ENCODE measurements around the gene SMIM3.
"Not testable (repeated sequence)": the region's sequence is repeated elsewhere in the genome, so short reads cannot be mapped to it uniquely, and the experiment has no call there.

SMIM3 gene, protein sequence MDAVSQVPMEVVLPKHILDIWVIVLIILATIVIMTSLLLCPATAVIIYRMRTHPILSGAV

DNA sequence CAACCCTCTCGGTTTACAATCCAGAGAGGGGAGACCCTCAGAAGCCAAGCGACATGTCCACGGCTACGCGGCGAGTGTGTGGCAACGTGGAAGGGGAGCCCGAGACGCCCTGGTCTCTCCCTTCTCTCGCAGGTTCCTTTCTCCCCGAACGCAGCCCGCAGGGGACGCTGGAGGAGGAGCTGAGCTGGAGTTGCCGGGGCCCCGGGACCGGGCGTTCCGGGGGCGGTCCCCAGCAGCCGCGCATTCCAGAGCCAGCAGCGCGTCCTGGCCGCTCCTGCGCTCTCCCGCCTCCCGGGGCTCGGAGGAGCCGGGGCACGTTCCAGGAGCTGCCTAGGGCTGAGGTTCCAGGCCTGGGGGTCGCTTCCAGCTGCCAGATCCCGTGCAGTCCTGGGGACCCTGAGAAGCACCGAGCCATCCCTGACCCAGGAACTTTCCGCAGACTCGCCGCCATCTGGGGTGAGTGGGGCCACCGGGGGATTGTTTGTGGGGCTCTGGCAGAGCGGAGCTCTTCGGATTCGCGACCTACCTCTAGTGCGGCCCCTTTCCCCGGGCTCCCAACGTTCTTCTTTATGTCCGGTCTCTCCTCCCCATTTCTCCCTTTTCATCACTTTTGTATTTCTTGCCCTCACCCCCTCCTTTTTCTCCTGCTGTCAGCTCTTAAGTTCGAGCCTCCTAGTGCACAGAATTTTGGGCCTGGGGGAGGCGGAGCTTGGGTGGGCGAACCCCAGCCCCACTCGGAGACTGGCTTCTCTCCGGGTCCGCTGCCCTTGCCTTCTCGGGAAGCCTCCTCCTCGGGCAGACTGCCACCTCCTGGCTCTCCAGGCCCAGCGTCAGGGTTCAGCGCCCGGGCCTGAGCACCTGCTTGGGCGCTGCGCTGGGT is at the start of gene SMIM3:
Gene SMIM3, plus strand, starts transcription at position 241 of the 880 bp plus-strand sequence. CDS start 16,684 bp downstream, outside the sequence.
- DNase-seq: peak; percentile 71

DNA sequence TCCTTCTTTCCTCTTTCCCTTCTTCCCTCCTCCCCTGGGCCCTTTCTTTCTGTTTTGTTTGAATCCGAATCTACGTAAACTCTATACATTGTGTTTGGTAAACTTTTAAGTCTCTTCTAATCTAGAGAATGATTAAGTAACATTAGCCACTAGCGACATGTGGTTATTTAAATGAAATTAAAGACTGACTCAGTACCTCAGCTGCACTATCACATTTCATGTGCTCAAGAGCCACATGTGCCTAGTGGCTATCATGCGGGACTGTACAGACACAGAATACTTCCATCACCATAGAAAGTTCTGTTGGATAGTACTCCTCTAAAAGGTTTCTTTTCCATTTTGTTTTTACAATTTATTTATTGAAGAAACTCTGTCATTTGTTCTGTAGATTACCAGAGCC is 48.7 kb upstream of the SMIM3 start:
- DNase-seq: no peak

- DNase-seq: no peak
Measured at GRCh38 chr5:150731669-150732242, 46.8 kb upstream of the SMIM3 start.

DNA sequence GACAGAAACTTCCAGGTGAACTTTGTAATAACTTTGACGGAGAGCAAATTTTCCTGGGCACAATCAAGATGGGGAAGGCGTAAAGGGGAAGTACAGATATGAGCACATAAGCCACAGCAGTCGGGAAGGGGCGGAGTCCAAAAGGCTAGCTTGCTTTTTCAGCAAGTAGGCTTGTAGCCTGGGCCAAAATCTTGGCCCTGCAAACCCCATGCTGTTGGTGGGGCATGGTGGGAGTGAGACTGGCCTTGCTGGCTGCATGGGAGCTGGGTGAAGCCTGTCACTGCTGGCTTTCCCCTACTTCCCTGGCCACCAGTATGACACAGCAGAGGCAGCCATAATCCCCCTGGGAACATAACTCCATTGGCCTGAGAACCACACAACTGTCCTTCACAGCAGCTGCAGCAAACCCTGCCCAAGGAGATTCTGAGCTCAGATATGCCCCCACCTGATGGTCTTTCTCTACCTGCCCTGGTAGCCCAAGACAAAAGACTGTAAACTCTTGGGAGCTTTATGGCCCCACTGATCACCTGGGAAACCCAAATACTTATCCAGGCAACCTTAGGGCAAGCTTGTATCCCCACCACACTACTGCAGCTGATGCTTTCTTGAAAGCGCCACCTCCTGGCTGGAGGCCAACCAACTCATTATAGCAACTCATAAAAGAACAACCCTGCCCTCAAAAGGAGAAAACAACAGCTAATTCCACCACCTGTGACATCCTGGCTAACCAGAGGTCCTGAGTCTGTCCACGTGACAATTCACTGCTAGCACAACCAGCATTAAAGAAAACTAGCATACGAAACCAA is 43.8 kb upstream of the SMIM3 start:
- DNase-seq: no peak

GRCh38 chr5:150738862-150739261 is 39.7 kb upstream of the SMIM3 start:
- DNase-seq: no peak

DNA sequence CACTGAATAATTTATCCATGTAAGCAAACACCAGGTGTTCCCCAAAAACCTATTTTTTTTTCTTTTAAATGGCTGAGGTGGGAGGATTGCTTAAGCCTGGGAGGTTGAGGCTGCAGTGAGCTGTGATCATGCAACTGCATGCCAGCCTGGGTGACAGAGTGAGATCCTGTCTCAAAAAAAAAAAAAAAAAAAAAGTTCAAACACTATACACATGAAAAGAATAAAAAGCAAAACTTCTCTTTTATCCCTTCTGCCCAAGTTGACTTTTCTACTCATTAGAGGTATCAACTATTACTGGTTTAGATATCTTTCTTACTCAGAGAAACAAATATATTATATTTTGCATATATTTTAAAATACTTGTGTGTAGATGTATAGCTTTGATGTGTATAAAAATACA is 37.6 kb upstream of the SMIM3 start:
- no peak for DNase-seq

GRCh38 chr5:150742455-150743141 is 36.0 kb upstream of the SMIM3 start:
- not testable (repeated sequence) for DNase-seq

DNA sequence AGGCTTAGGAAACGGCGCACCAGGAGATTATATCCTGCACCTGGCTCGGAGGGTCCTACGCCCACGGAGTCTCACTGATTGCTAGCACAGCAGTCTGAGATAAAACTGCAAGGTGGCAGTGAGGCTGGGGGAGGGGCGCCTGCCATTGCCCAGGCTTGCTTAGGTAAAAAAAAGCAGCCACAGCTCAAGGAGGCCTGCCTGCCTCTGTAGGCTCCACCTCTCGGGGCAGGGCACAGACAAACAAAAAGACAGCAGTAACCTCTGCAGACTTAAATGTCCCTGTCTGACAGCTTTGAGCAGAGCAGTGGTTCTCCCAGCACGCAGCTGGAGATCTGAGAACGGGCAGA is 35.4 kb upstream of the SMIM3 start:
- DNase-seq: not testable (repeated sequence)

DNA sequence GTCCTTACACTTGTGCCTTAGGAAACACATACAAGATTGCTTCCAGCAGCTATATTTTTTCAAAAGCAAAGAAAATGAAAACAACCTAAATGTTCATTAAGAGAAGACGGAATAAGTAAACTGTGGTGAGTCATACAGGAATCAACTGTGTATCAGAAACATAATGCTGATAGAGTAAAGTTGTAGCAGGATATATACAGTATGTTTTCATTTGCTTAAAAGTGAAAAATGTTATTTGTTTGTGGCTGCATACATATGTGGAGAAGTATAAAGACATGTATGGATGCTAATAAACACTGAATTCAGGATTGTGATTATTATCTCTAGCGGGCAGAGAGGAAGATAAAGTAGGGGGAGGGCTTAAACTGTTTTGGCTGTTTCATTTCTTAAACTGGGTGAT is 28.1 kb upstream of the SMIM3 start:
- no peak for DNase-seq

DNA sequence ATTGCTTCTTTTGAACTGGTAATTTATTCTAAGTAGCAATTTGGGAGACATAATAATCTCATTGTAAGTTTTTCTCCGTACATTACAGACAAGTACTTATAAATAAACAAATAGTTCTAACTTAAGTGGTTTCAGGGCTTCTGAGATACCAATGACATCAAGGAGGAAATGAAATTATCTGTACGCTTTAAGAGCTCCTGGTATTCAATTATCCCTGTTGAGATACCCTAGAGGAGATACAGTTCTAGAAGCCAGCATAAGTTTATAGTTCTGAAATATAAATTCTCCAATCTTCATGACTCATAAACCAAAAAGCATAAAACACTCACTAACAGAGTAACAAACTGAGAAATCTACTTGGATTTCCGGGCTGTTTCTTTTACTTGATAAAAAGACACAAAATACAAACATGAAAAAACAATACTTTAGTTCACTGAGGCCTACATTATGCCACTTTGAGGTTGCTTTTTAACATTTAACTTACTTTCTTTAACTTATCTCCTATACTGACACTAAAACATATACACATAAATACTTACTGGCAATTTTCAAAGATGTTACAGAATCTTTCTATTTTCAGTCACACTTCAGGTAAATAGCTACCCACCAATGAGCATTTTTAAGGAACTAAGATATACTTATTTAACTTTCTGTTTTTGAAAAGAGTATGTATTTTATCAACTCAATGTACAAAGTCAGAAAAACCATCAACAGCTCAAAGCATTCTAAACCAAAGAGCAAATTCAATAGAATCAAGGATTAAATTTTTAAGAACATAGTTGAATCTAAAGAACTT is 27.3 kb upstream of the SMIM3 start:
- no peak for DNase-seq

DNA sequence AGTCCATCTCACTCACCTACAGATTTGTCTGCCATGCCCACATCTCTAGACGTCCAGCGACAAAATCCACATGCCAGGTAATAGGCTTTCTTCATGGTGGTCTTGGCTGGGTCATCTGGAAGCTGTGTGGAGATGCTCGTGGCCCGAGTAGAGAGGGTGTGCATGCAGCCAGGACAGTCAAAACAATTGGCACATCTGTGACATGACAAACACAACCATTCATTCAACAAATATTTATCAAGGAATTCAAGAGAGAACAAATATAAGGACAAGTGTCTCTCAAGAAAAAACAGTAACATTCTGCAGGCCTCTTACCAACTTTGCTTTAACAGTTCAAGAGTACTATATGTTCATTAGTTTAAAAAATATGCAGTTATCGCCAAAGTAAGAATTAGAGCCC is 25.1 kb upstream of the SMIM3 start:
- DNase-seq: no peak

DNA sequence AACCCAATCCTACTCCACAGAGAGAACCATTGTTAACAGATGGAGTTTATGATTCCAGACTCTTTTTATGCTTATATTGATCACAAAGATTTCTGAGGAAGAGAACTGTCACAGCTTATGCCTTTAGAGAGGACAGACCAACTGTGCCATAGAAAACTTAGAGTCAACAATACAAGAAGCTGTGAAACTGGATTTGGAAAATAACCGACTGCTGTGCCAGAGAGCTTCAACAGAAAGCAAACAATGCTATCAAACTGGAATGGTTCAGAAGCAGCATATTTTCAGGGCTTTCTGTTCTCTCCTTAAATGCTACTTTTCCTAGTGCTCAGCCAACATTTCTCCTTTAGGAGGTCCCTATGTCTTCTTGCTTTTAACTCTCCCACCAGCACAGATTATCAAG is 24.7 kb upstream of the SMIM3 start:
- DNase-seq: no peak

GRCh38 chr5:150757087-150757649 is 21.4 kb upstream of the SMIM3 start:
- no peak for DNase-seq

DNA sequence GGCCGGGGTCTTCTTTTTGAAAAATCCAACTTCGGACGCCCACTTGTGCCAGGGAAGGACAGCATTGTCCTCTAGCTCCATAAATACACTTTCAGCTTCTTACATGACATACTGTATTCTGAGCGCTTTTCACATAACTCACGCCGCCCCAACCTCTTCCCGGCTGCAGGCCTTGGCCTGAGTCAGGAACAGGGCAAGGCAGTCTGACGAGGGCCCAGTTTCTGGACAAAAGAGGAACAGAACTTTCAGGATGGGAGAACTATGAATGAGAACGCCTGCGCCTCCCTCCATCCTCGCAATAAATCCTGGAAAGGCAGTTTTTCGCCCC is 20.4 kb upstream of the SMIM3 start:
- peak; percentile 21 for DNase-seq

DNA sequence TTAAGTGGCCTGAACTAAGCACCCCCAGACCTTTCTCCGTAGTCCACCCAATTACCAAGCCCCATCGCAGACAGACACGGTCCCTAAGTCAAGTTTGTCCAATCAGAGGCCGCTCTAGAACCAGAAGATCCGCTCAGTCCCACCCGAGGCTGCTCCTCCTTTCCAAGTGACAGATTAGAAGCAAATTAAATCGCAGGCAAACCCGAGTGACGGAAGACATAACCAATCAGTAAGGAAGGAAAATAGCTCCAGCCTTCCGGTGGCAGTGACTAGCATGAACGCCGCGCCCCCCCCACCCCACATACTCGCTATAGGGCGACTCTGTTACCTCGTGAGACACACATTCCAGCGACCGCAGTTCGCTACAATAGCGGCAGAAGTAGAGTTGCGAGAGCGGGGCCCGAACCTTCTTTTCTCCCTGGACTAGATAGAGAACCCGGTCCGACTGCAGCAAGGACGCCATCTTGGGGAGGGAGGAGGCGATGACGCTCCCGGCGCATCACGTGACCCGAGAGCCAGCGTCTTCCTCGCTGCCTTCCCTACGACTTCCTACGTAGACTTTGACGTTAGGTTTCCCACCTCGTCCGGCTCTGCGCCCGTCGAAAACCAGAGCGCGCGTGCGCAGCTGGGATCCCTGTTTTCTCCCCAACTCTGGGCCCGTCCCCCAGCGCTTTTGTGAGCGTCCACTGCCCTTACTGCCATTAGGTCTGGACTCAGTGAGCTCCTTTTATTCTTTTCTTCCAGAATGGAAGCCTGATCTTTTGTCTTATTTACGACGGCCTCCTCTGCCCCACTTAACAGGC is 19.8 kb upstream of the SMIM3 start, which contains the start of gene DCTN4:
Gene DCTN4, minus strand, starts transcription at position 487 of the 803 bp plus-strand sequence. Its CDS starts 24 bp downstream, at position 463.
- peak; percentile 93 for DNase-seq

DNA sequence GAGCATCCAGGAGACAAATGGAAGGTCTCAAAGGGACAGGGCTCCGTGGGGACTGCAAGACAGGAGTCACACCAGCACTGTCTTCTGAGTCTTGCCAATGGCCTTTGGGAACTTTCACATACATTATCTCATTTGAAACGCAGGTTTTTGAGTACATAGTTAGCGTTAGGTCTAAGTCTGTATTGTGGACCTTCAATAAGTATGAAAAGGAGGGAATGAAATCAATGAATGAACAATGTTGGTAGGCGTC is 19.3 kb upstream of the SMIM3 start:
- DNase-seq: no peak

- DNase-seq: no peak
Measured at GRCh38 chr5:150762211-150762610, 16.3 kb upstream of the SMIM3 start.

GRCh38 chr5:150763023-150763769 is 15.4 kb upstream of the SMIM3 start:
- no peak for DNase-seq

DNA sequence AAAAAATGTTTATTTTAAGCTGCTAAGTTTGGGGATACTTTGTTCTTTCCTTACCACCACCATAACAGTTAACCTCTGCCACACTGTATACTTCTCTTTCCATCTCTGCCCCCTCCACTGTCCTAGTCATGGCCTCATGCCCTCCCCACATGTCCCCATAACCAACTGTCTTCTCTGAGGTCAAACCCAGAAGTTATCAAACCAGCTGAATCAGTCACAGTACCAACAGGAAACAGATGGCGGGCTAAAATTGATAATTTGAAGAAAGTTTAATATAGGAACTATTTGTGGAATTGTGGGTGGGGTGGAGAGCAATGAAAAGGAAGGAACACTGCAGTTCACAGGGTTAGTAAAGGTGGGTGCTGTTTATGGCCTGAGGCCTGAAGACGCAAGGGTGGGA is 14.0 kb upstream of the SMIM3 start:
- DNase-seq: no peak

- DNase-seq: no peak
Measured at GRCh38 chr5:150765011-150765798, 13.4 kb upstream of the SMIM3 start.

Measured in activated naive CD4-positive, alpha-beta T cell treated with Interleukin-2 at 50 U/mL for 16 hours (primary cell).